ENCODE measurements around the gene TBC1D19. TPM values are rescaled to one million over a fixed set of nuclear protein-coding genes. Genes with fewer than 3 reads are reported as not detected.

Gene TBC1D19
- total and polyA plus RNA-seq, 4 donors, result 1.2 to 5.8 (median 2.2) TPM

DNA sequence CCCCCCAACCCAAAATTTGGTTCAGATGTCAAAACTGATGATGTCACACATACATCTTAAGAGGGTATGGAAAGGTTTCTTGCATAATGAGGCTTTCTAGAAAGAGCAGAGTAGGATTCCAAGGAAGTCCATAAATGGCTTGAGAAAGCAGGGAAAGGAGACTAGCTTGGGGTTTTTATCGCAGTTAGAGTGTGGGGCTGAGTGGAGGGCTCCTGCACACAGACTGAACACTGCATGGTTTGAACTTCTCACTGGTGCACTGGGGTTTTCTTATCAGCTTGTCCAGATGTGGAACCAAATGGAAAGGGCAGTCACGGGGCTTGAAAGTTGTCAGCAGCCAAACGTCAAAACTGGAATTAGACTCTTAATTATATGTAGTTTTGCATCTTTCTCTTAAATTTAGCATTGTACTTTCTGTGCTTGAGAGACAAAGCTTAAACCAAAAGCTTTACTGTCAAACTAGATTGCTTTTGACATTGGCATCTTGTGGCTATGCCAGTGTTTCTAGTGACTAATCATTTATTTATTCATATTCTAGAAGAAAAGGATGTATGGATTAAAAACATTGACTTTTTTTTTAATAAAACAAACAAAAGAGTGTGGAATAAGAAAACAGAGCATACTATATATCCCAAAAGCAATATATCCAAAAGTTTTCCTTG is 198.4 kb downstream of the TBC1D19 start:
- whole genome bisulfite sequencing, result 68% methylated on average over 3 of the region's 3 CpGs
- DNase-seq (ENCODE audit: low spot score), result no peak
- no peak overlapping the region for H3K27ac ChIP-seq (ENCODE audit: low read depth in 1 of 2, low read length in 2 of 2)

DNA sequence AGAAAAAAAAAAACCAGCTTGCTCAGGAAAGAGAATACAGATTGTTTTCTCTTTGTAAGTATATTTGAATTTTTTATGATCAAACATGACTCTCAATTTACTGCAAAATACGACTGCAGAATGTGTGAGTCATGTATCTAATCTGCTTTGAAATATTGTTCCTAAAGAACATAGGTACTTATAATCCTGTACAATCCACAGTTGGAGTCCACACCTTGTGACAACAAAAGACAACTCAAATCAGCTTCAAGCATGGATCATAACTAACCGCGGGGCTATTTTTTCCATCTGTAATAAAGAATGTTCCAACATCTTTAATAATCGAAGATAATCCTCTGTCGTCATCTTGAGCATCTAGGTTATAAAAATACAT is 198.9 kb downstream of the TBC1D19 start:
- DNase-seq (ENCODE audit: low spot score), result no peak
- no peak overlapping the region for H3K27ac ChIP-seq (ENCODE audit: low read depth in 1 of 2, low read length in 2 of 2)
- H3K9me3 ChIP-seq (ENCODE audit: control insufficient read depth in 4 of 4, low read length in 3 of 4), result no peaks in the 10 kb centered on the region
- WGBS, result 86% methylated on average over 5 of the region's 5 CpGs
- no peaks in the 10 kb centered on the region for H3K27me3 ChIP-seq (ENCODE audit: control insufficient read depth in 4 of 4, insufficient read depth in 4 of 4, low read length in 3 of 4)
- no peaks in the 10 kb centered on the region for H3K36me3 ChIP-seq (ENCODE audit: control insufficient read depth in 4 of 4, insufficient read depth in 3 of 4, low read depth in 1 of 4, low read length in 3 of 4)
- H3K9ac ChIP-seq (ENCODE audit: low read depth in 1 of 2, low read length in 2 of 2), result no peak overlapping the region
- TF ChIP-seq RXRA (IDR thresholded peaks at IDR 0.05), result no peak
- TF ChIP-seq GABPA (IDR thresholded peaks at IDR 0.05 in 1 of 2, conservative IDR thresholded peaks at IDR 0.05 in 1 of 2), result no peak
- H3K4me1 ChIP-seq (ENCODE audit: control insufficient read depth in 4 of 4, insufficient read depth in 4 of 4, low read length in 3 of 4), result peaks cover 0 to 6% (median 3%) of the 10 kb centered on the region in 4 donors
- no peak overlapping the region for H3K4me3 ChIP-seq (ENCODE audit: low read depth in 1 of 3, low read length in 3 of 3)

More for the DNA sequence above, 198.4 kb downstream of the TBC1D19 start:
- no peaks in the 10 kb centered on the region for H3K36me3 ChIP-seq (ENCODE audit: control insufficient read depth in 4 of 4, insufficient read depth in 3 of 4, low read depth in 1 of 4, low read length in 3 of 4)
- no peak overlapping the region for H3K4me3 ChIP-seq (ENCODE audit: low read depth in 1 of 3, low read length in 3 of 3)
- TF ChIP-seq EGR1 (IDR thresholded peaks at IDR 0.05; ENCODE audit: low read depth in 2 of 2) (no peak), FOXA1 (IDR thresholded peaks at IDR 0.05) (no peak), YY1 (IDR thresholded peaks at IDR 0.05) (no peak), REST (IDR thresholded peaks at IDR 0.05) (no peak), NR2F2 (IDR thresholded peaks at IDR 0.05) (no peak), FOXA2 (IDR thresholded peaks at IDR 0.05) (no peak), MAX (IDR thresholded peaks at IDR 0.05) (no peak), TAF1 (conservative IDR thresholded peaks at IDR 0.05) (no peak), JUND (IDR thresholded peaks at IDR 0.05) (no peak)
- TF ChIP-seq, protein P1, sequence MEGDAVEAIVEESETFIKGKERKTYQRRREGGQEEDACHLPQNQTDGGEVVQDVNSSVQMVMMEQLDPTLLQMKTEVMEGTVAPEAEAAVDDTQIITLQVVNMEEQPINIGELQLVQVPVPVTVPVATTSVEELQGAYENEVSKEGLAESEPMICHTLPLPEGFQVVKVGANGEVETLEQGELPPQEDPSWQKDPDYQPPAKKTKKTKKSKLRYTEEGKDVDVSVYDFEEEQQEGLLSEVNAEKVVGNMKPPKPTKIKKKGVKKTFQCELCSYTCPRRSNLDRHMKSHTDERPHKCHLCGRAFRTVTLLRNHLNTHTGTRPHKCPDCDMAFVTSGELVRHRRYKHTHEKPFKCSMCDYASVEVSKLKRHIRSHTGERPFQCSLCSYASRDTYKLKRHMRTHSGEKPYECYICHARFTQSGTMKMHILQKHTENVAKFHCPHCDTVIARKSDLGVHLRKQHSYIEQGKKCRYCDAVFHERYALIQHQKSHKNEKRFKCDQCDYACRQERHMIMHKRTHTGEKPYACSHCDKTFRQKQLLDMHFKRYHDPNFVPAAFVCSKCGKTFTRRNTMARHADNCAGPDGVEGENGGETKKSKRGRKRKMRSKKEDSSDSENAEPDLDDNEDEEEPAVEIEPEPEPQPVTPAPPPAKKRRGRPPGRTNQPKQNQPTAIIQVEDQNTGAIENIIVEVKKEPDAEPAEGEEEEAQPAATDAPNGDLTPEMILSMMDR (IDR thresholded peaks at IDR 0.05; ENCODE audit: low read depth, low read length, missing input control), result no peak
- H3K9me3 ChIP-seq (ENCODE audit: control insufficient read depth in 4 of 4, low read length in 3 of 4), result no peaks in the 10 kb centered on the region
- peaks cover 0 to under 1% (median 0%) of the 10 kb centered on the region in 4 donors for H3K4me1 ChIP-seq (ENCODE audit: control insufficient read depth in 4 of 4, insufficient read depth in 4 of 4, low read length in 3 of 4)
- H3K27me3 ChIP-seq (ENCODE audit: control insufficient read depth in 4 of 4, insufficient read depth in 4 of 4, low read length in 3 of 4), result no peaks in the 10 kb centered on the region
- H3K9ac ChIP-seq (ENCODE audit: low read depth in 1 of 2, low read length in 2 of 2), result no peak overlapping the region

Measured in liver (tissue), 9 donors.